ENCODE measurements around the gene RAPGEF5. TPM values are rescaled to one million over a fixed set of nuclear protein-coding genes. Genes with fewer than 3 reads are reported as not detected.

RAPGEF5 gene
- total RNA-seq, 1 donor from 2014 or later: 5.4 TPM

DNA sequence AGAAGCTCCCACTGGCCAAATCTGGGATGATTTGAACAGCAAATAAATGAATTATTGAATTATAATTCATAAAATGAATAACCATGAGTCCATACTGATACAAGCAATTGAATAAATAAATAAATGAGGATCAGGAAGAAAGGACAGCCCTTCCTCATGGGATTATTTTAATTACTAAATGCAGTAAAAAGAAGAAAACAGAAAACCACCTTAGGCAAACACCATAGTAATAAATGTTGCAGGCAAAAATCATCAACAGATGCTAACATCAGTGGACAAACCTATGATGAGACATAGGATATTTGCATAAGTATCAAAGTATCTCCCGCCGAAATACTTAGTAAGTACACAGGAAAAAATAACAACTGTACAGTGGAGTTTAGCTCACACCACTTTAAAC, 33.2 kb downstream of the RAPGEF5 start:
- no peak overlapping the region for H3K4me3 Mint-ChIP-seq
- no peak overlapping the region for H3K27ac Mint-ChIP-seq
- no peaks in the 10 kb centered on the region for H3K27me3 Mint-ChIP-seq (ENCODE audit: low read depth)
- peaks cover 15% of the 10 kb centered on the region for H3K4me1 Mint-ChIP-seq
- TF ChIP-seq, protein P1, sequence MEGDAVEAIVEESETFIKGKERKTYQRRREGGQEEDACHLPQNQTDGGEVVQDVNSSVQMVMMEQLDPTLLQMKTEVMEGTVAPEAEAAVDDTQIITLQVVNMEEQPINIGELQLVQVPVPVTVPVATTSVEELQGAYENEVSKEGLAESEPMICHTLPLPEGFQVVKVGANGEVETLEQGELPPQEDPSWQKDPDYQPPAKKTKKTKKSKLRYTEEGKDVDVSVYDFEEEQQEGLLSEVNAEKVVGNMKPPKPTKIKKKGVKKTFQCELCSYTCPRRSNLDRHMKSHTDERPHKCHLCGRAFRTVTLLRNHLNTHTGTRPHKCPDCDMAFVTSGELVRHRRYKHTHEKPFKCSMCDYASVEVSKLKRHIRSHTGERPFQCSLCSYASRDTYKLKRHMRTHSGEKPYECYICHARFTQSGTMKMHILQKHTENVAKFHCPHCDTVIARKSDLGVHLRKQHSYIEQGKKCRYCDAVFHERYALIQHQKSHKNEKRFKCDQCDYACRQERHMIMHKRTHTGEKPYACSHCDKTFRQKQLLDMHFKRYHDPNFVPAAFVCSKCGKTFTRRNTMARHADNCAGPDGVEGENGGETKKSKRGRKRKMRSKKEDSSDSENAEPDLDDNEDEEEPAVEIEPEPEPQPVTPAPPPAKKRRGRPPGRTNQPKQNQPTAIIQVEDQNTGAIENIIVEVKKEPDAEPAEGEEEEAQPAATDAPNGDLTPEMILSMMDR (IDR thresholded peaks at IDR 0.05; ENCODE audit: unreplicated experiment): no peak
- no peak for DNase-seq (ENCODE audit: low spot score in 2 of 2, unreplicated experiment in 2 of 2)
- H3K9me3 Mint-ChIP-seq: no peaks in the 10 kb centered on the region
- H3K36me3 Mint-ChIP-seq: no peaks in the 10 kb centered on the region

GRCh38 chr7:22320416-22320815, 36.5 kb downstream of the RAPGEF5 start:
- no peak overlapping the region for H3K27ac Mint-ChIP-seq
- H3K4me1 Mint-ChIP-seq: peaks cover 14% of the 10 kb centered on the region
- TF ChIP-seq, protein P1 (IDR thresholded peaks at IDR 0.05; ENCODE audit: unreplicated experiment): no peak
- H3K36me3 Mint-ChIP-seq: no peaks in the 10 kb centered on the region
- no peaks in the 10 kb centered on the region for H3K27me3 Mint-ChIP-seq (ENCODE audit: low read depth)
- DNase-seq (ENCODE audit: low spot score in 2 of 2, unreplicated experiment in 2 of 2): no peak
- no peak overlapping the region for H3K4me3 Mint-ChIP-seq
- no peaks in the 10 kb centered on the region for H3K9me3 Mint-ChIP-seq

GRCh38 chr7:22319424-22320403, 37.2 kb downstream of the RAPGEF5 start:
- Mint-ChIP-seq H3K4me1 (peaks cover 10% of the 10 kb centered on the region), H3K36me3 (no peaks in the 10 kb centered on the region), H3K4me3 (no peak overlapping the region), H3K27ac (no peak overlapping the region), H3K27me3 (ENCODE audit: low read depth) (no peaks in the 10 kb centered on the region), H3K9me3 (no peaks in the 10 kb centered on the region)
- TF ChIP-seq, protein P1 (IDR thresholded peaks at IDR 0.05; ENCODE audit: unreplicated experiment): no peak
- DNase-seq (ENCODE audit: low spot score in 2 of 2, unreplicated experiment in 2 of 2): no peak

- TF ChIP-seq, protein P1 (IDR thresholded peaks at IDR 0.05; ENCODE audit: unreplicated experiment): no peak
- Mint-ChIP-seq H3K36me3 (no peaks in the 10 kb centered on the region), H3K27ac (no peak overlapping the region), H3K4me3 (no peak overlapping the region), H3K9me3 (no peaks in the 10 kb centered on the region), H3K27me3 (ENCODE audit: low read depth) (no peaks in the 10 kb centered on the region), H3K4me1 (peaks cover 7% of the 10 kb centered on the region)
- DNase-seq (ENCODE audit: low spot score in 2 of 2, unreplicated experiment in 2 of 2): no peak
Measured at GRCh38 chr7:22318376-22318775, 38.6 kb downstream of the RAPGEF5 start.

GRCh38 chr7:22317632-22318031, 39.3 kb downstream of the RAPGEF5 start:
- Mint-ChIP-seq H3K9me3 (no peaks in the 10 kb centered on the region), H3K27me3 (ENCODE audit: low read depth) (no peaks in the 10 kb centered on the region), H3K27ac (no peak overlapping the region), H3K4me3 (no peak overlapping the region), H3K4me1 (peaks cover 7% of the 10 kb centered on the region), H3K36me3 (no peaks in the 10 kb centered on the region)
- TF ChIP-seq, protein P1 (IDR thresholded peaks at IDR 0.05; ENCODE audit: unreplicated experiment): no peak
- DNase-seq (ENCODE audit: low spot score in 2 of 2, unreplicated experiment in 2 of 2): no peak
